H4 (cell line): ENCODE measurements around the gene PITX3. TPM values are rescaled to one million over a fixed set of nuclear protein-coding genes. Genes with fewer than 3 reads are reported as not detected.
"Not testable (repeated sequence)": the region's sequence is repeated elsewhere in the genome, so short reads cannot be mapped to it uniquely, and the experiment has no call there.

Experiments used
- DNase-seq: peaks from one replicate; pipeline ENCODE4 v3.0.0-alpha.2; 2015; ENCODE audit warnings: low spot score
- total RNA-seq: library from RNA; depleted of rRNA; stranded (reverse); fragments of >200 nt; shearing (Covaris generic); gene quantifications from 2 replicates; pipeline ENCODE4 v1.2.3, GENCODE V29; 2014

Gene PITX3
- total RNA-seq, 1 experiment from 2014 or later: not detected

DNA sequence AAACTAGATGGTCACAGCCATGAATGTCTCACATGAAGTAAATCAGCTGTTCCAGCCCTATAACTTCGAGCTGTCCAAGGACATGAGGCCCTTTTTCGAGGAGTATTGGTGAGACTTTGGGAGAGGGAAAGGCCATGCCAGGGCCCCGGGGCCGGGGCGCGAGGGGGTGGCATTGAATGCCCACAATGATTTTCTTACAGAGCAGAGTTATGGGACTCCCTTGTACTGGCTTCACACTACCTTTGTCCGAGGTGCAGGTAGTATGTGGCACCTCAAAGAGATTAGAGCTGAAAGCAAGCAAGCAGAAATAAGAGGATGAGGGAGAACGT, 14.8 kb downstream of the PITX3 start:
- DNase-seq: no peak

GRCh38 chr10:102225646-102226541, 15.4 kb downstream of the PITX3 start, which contains the start of gene ELOVL3:
ELOVL3 (plus strand) TSS chr10:102226299; CDS start chr10:102226549, 250 bp downstream.
- DNase-seq: peak; percentile 59

GRCh38 chr10:102222797-102223196, 18.5 kb downstream of the PITX3 start:
- DNase-seq: no peak

- no peak for DNase-seq
These were observed 20.7 kb downstream of the PITX3 start for GRCh38 chr10:102220612-102221011.

- DNase-seq: no peak
These were observed 21.9 kb downstream of the PITX3 start for GRCh38 chr10:102219370-102219769.

GRCh38 chr10:102213599-102213998, 27.7 kb downstream of the PITX3 start:
- not testable (repeated sequence) for DNase-seq

DNA sequence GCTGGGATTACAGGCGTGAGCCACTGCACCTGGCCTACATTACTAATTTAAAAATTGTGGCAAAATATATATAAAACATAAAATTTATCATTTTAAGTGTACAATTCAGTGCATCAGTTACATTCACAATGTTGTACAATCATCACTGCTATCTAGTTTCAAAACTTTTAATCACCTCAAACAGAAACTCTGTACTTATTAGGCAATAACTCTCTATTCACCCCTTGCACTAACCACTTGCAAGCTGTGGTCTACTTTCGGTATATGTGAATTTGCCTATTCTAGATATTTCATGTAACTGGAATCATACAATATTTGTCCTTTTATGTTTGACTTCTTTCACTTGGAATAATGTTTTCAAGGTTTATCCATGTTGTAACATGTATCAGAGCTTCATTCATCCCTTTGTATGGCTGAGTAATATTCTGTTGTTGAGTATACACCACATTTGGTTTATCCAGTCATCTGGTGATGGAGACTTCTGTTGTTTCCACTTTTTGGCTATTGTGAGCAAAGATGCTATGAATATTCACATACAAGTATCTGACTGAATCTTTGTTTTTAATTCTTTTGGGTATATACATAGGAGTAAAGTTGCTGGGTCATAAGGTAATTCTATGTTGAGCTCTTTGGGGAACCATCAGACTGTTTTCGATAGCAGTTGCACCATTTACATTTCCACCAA, 29.6 kb downstream of the PITX3 start:
- no peak for DNase-seq

GRCh38 chr10:102208311-102209035, 32.8 kb downstream of the PITX3 start:
- DNase-seq: no peak

DNA sequence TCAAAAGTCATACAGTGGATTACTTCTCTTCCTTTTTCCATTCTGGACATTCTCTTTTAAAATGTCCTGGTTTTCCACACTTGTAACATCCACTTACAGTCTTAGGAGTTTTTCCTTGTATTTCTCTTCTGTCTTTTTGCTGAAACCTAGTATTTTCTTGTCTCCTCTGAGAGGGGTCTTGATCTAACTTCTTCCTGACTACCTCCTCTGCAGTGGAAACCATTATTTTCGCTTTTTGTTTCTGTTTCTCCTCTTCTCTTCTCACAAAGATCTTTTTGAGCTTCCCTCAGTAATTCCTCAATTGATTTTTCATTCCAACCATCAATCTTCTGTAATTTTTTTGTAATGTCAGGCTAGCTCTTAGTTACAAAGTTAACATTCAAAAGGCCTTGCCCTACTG, 38.9 kb downstream of the PITX3 start:
- no peak for DNase-seq

GRCh38 chr10:102200751-102201640, 40.3 kb downstream of the PITX3 start:
- no peak for DNase-seq

- no peak for DNase-seq
These were observed 43.3 kb downstream of the PITX3 start for GRCh38 chr10:102198027-102198426.

- no peak for DNase-seq
These were observed 44.4 kb downstream of the PITX3 start for GRCh38 chr10:102196893-102197292.

GRCh38 chr10:102195296-102195870, 45.9 kb downstream of the PITX3 start:
- DNase-seq: no peak

DNA sequence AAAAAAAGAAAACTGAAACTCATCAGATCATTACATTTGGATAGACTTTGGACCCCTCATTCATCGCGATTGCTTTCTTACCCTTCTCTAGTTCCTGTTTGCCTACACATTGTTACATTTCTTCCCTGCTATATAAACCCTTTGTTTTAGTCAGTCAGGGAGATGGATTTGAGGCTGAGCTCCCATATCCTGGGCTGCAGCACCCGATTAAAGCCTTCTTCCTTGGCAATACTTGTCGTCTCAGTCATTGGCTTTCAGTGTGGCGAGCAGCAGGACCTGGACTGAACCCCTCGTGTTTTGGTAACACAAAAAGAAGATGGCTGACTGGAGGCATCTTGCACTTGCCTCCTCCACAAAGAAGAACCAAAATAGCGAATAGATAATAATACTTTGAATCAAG, 49.4 kb downstream of the PITX3 start:
- no peak for DNase-seq

GRCh38 chr10:102188941-102189898, 52.1 kb downstream of the PITX3 start:
- not testable (repeated sequence) for DNase-seq

GRCh38 chr10:102188298-102188940, 52.9 kb downstream of the PITX3 start:
- DNase-seq: no peak

DNA sequence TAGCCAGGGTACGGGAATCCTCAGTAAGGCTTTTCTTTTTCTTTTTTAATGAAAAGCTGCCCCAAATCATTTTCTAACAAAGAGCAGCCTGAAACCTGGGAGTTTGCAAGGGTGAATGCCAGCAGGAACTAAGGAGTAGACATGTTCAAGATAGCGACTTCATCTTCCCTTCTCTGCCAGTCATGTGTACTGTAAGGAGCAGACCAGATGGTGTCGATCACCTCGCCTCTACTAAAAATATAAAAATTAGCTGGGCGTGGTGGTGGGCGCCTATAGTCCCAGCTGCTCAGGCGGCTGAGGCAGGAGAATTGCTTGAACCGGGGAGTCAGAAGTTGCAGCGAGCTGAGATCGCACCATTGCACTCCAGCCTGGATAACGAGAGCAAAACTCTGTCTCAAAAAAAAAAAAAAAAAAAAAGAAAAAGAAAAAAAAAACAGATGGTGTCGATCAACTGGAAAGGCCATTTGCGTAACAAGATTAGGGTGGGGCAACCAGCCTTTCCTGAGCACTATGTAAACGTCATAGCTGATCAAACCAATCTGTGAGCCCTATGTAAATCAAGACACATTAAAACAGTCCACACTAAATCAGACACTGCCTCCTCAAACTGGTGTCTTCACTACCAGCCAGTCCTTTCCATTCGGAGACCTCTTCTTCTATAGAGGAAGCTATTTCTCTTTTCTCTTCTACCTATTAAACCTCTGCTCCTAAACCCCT, 55.3 kb downstream of the PITX3 start:
- DNase-seq: no peak

DNA sequence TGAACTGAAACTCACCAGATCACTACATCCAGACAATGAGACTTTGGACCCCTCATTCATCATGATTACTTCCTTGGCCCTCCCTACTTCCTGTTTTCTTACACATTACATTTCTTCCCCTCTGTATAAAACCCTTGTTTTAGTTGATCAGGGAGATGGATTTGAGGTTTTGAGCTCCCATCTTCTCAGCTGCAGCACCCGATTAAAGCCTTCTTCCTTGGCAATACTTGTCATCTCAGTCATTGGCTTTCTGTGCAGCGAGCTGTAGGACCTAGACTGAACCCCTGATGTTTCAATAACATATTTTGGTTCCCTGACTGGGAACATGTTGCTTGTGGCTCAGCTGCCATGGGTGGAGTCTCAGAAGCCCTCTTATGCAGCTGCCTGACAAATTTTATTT, 56.0 kb downstream of the PITX3 start:
- DNase-seq: no peak

DNA sequence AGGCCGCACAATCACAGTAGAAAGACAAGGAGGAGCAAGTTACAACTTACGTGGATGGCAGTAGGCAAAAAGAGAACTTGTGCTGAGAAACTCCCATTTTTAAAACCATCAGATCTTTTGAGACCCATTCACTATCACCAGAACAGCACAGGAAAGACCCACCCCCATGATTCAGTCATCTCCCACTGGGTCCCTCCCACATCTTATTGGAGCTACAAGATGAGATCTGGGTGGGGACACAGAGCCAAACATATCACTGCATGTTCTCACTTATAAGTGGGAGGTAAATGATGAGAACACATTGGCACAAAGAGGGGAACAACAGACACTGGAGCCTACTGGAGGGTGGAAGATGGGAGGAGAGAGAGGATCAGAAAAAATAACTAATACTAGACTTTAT, 56.7 kb downstream of the PITX3 start:
- no peak for DNase-seq
